Sigmoid colon (tissue), 7 donors: ENCODE results near the gene ELMOD2. TPM values are rescaled to one million over a fixed set of nuclear protein-coding genes. Genes with fewer than 3 reads are reported as not detected.

Source experiments
- DNase-seq: peaks from one replicate; pipeline ENCODE4 v3.0.0-alpha.2; 2019
- H3K27ac ChIP-seq, 4 donors: fragments of 200-600 bp; sonication (generic); one replicate each; pipeline ENCODE4 v1.5.1; 2016 to 2019; ENCODE audit warnings: mild to moderate bottlenecking in 1 of 4
- H3K27me3 ChIP-seq, 3 donors: fragments of 200-600 bp; sonication (generic); one replicate each; pipeline ENCODE4 v1.5.1; 2019; ENCODE audit warnings: mild to moderate bottlenecking in 1 of 3
- H3K36me3 ChIP-seq, 4 donors: fragments of 200-600 bp; sonication (generic); one replicate each; pipeline ENCODE4 v1.5.1; 2016 to 2019
- H3K4me1 ChIP-seq, 4 donors: fragments of 200-600 bp; sonication (generic); one replicate each; pipeline ENCODE4 v1.5.1; 2017 to 2019
- H3K4me3 ChIP-seq, 4 donors: fragments of 200-600 bp; sonication (generic); one replicate each; pipeline ENCODE4 v1.5.1; 2017 to 2019; ENCODE audit warnings: mild to moderate bottlenecking in 2 of 4, moderate library complexity in 1 of 4
- H3K9me3 ChIP-seq, 4 donors: fragments of 200-600 bp in 3 of 4; sonication (generic) in 3 of 4; one replicate each; pipeline versions ENCODE4 v1.5.1 to v1.6.1; 2013 to 2019
- CTCF ChIP-seq, 4 experiments: fragments of 450-650 bp in 3 of 4; fragments of 200-600 bp in 1 of 4; IDR thresholded peaks; one replicate each; pipeline ENCODE4 v1.5.1; 2016 to 2019; ENCODE audit warnings: antibody characterized with exemption in 4 of 4, mild to moderate bottlenecking in 3 of 4, moderate library complexity in 2 of 4
- EP300 ChIP-seq, 4 donors: sonication (generic); formaldehyde crosslinking; IDR thresholded peaks; one replicate each; pipeline ENCODE4 v1.6.1; 2017; ENCODE audit warnings: antibody characterized with exemption in 4 of 4
- POLR2A ChIP-seq, 2 donors: fragments of 450-650 bp; IDR thresholded peaks; one replicate each; pipeline ENCODE4 v1.6.1; 2016; ENCODE audit warnings: antibody characterized with exemption in 2 of 2, mild to moderate bottlenecking in 2 of 2, moderate library complexity in 2 of 2
- POLR2AphosphoS5 ChIP-seq, 4 donors: sonication (generic); formaldehyde crosslinking; IDR thresholded peaks; one replicate each; pipeline ENCODE4 v1.6.1; 2017; ENCODE audit warnings: antibody characterized with exemption in 4 of 4
- WGBS, 2 donors: extraction: QIAGEN DNeasy Blood & Tissue Kit; methylation state at CpG; one replicate each; pipeline ENCODE4 v1.1.7; 2013; 5-methylcytosine and 5-hydroxymethylcytosine counted together
- intact Hi-C: fragments of 100-400 bp; cut with DNase I; formaldehyde crosslinking; loops from one replicate; pipeline ENCODE4 v1.15.1; 2023
- polyA plus RNA-seq, 3 donors: library from polyadenylated mRNA; stranded (reverse); fragments of 200-250 nt; gene quantifications; one replicate each; pipeline ENCODE4 v1.2.3, GENCODE V29; 2013
- small RNA-seq, 3 donors: library from RNA; depleted of rRNA; stranded (forward); fragments of <200 nt; gene quantifications; one replicate each; pipeline ENCODE3, GENCODE V24; 2016
- total RNA-seq, 4 donors: library from RNA; depleted of rRNA; stranded (reverse); fragments of >200 nt; gene quantifications; one replicate each; pipeline ENCODE4 v1.1.0, GENCODE V29; 2016
- donor health status: healthy with polysubstance abuse.
- donor health status: Bipolar disorder and iron deficiency.
- donor health status: healthy.

Gene ELMOD2
- total and polyA plus RNA-seq, 7 donors, result 1.8 to 20.7 (median 11.8) TPM

- intact Hi-C loops, result no loop called here
- Histone ChIP-seq H3K9me3 (no peaks in the 10 kb centered on the region), H3K4me3 (no peak overlapping the region), H3K27me3 (no peaks in the 10 kb centered on the region), H3K27ac (no peak overlapping the region), H3K36me3 (no peaks in the 10 kb centered on the region), H3K4me1 (no peaks in the 10 kb centered on the region)
- DNase-seq, result no peak
- TF ChIP-seq EP300 (IDR thresholded peaks at IDR 0.05) (no peak), CTCF (IDR thresholded peaks at IDR 0.05) (no peak), POLR2AphosphoS5 (IDR thresholded peaks at IDR 0.05) (no peak), POLR2A (IDR thresholded peaks at IDR 0.05) (no peak)
- WGBS, 2 donors, result 36 to 39% methylated on average over 1 of the region's 1 CpG
Observed at GRCh38 chr4:140595065-140595464, 71.1 kb downstream of the ELMOD2 start.

GRCh38 chr4:140600408-140600807 lies 76.4 kb downstream of the ELMOD2 start:
- Histone ChIP-seq H3K4me3 (no peak overlapping the region), H3K27me3 (no peaks in the 10 kb centered on the region), H3K9me3 (no peaks in the 10 kb centered on the region), H3K4me1 (no peaks in the 10 kb centered on the region), H3K27ac (no peak overlapping the region), H3K36me3 (no peaks in the 10 kb centered on the region)
- DNase-seq, result no peak
- 91% methylated on average over 8 of the region's 8 CpGs for WGBS, 2 donors
- no peak for TF ChIP-seq POLR2AphosphoS5 (IDR thresholded peaks at IDR 0.05)
- TF ChIP-seq EP300 (IDR thresholded peaks at IDR 0.05), result no peak
- no peak for TF ChIP-seq POLR2A (IDR thresholded peaks at IDR 0.05)
- intact Hi-C loops, result loop anchor here (10.0 kb wide), 1 partner anchor 246 kb away; no protein-coding TSS in a partner anchor

- 94 to 97% methylated on average over 2 of the region's 2 CpGs for WGBS, 2 donors
- intact Hi-C loops, result loop anchor here (10.0 kb wide), 1 partner anchor 248 kb away; no protein-coding TSS in a partner anchor
Observed at GRCh38 chr4:140602714-140603113, 78.7 kb downstream of the ELMOD2 start.

GRCh38 chr4:140603286-140603685 lies 79.3 kb downstream of the ELMOD2 start:
- Histone ChIP-seq H3K27me3 (no peaks in the 10 kb centered on the region), H3K4me1 (no peaks in the 10 kb centered on the region), H3K9me3 (no peaks in the 10 kb centered on the region), H3K27ac (no peak overlapping the region), H3K36me3 (no peaks in the 10 kb centered on the region), H3K4me3 (no peak overlapping the region)
- WGBS, 2 donors, result 47 to 89% methylated on average over 2 of the region's 2 CpGs
- no peak for DNase-seq
- no peak for TF ChIP-seq POLR2AphosphoS5 (IDR thresholded peaks at IDR 0.05)
- TF ChIP-seq CTCF (IDR thresholded peaks at IDR 0.05), result no peak
- TF ChIP-seq EP300 (IDR thresholded peaks at IDR 0.05), result no peak
- no peak for TF ChIP-seq POLR2A (IDR thresholded peaks at IDR 0.05)
- intact Hi-C loops, result loop anchor here (10.0 kb wide), 1 partner anchor 248 kb away; no protein-coding TSS in a partner anchor

More at GRCh38 chr4:140602714-140603113, 78.7 kb downstream of the ELMOD2 start:
- Histone ChIP-seq H3K4me3 (no peak overlapping the region), H3K9me3 (no peaks in the 10 kb centered on the region), H3K4me1 (no peaks in the 10 kb centered on the region), H3K27ac (no peak overlapping the region), H3K36me3 (no peaks in the 10 kb centered on the region), H3K27me3 (no peaks in the 10 kb centered on the region)
- no peak for DNase-seq
- TF ChIP-seq EP300 (IDR thresholded peaks at IDR 0.05) (no peak), POLR2AphosphoS5 (IDR thresholded peaks at IDR 0.05) (no peak)

Small RNA genes within 50 kb of the gene (small RNA-seq; reads per million reads assigned to genes)
- 0 reads per million in 3 donors for gene AC108019.1
- 0 reads per million in 3 donors for gene RN7SL152P

Other genes with a start within 250 kb of the ELMOD2 start
- gene SCOC, start 150.5 kb upstream of the ELMOD2 start, total RNA-seq, result 10 to 100 TPM; 55.9 to 74.2 (median 65.5) TPM
- 100 to 1,000 TPM in 1 of 3 donors, 10 to 100 TPM in 2; 51.8 to 159 (median 98.5) TPM for gene SCOC, start 150.5 kb upstream of the ELMOD2 start, polyA plus RNA-seq
- 10 to 100 TPM in 1 of 4 donors, 1 to 10 TPM in 3; 2.9 to 14.0 (median 3.1) TPM for gene CLGN, start 96.5 kb upstream of the ELMOD2 start, total RNA-seq
- gene CLGN, start 96.5 kb upstream of the ELMOD2 start, polyA plus RNA-seq, result 1 to 10 TPM in 1 of 3 donors, under 1 TPM in 2; under 0.01 to 2.2 (median 0.23) TPM
- gene MGAT4D, start 25.9 kb upstream of the ELMOD2 start, total RNA-seq, result not detected
- gene MGAT4D, start 25.9 kb upstream of the ELMOD2 start, polyA plus RNA-seq, result not detected
- not detected for gene UCP1, start 44.8 kb downstream of the ELMOD2 start, total RNA-seq
- not detected for gene UCP1, start 44.8 kb downstream of the ELMOD2 start, polyA plus RNA-seq
- 10 to 100 TPM in 1 of 4 donors, 1 to 10 TPM in 3; 7.9 to 10.2 (median 9.6) TPM for gene TBC1D9, start 232.2 kb downstream of the ELMOD2 start, total RNA-seq
- 1 to 10 TPM; 5.4 to 8.2 (median 8.1) TPM for gene TBC1D9, start 232.2 kb downstream of the ELMOD2 start, polyA plus RNA-seq